Stomach (tissue), 4 donors: Measurements from ENCODE around the gene COLQ.

Source experiments
- CTCF ChIP-seq, 7 experiments: fragments of 450-650 bp in 4 of 7; fragments of 200-600 bp in 3 of 7; sonication (generic) in 3 of 7; IDR thresholded peaks; one replicate each; pipeline ENCODE4 v1.5.1; 2016 to 2019; ENCODE audit warnings: antibody characterized with exemption in 7 of 7, control low read depth in 2 of 7, mild to moderate bottlenecking in 1 of 7
- EP300 ChIP-seq: sonication (generic); formaldehyde crosslinking; IDR thresholded peaks from one replicate; pipeline ENCODE4 v1.6.1; 2017; ENCODE audit warnings: antibody characterized with exemption
- POLR2A ChIP-seq, 4 donors: fragments of 450-650 bp; IDR thresholded peaks; one replicate each; pipeline ENCODE4 v1.6.1; 2016; ENCODE audit warnings: antibody characterized with exemption in 4 of 4, control low read depth in 2 of 4, mild to moderate bottlenecking in 1 of 4, moderate library complexity in 1 of 4
- POLR2AphosphoS5 ChIP-seq, 3 donors: sonication (generic); formaldehyde crosslinking; IDR thresholded peaks; one replicate each; pipeline ENCODE4 v1.6.1; 2016; ENCODE audit warnings: antibody characterized with exemption in 3 of 3

- TF ChIP-seq CTCF (IDR thresholded peaks at IDR 0.05) (no peak), POLR2A (IDR thresholded peaks at IDR 0.05) (no peak), EP300 (no peak), POLR2AphosphoS5 (IDR thresholded peaks at IDR 0.05) (no peak)
Measured at GRCh38 chr3:15451216-15452113, 70.0 kb downstream of the COLQ start.
